Large intestine (tissue), 12 donors: ENCODE results near the gene MKRN2. TPM values are rescaled to one million over a fixed set of nuclear protein-coding genes. Genes with fewer than 3 reads are reported as not detected.

Source experiments
- DNase-seq, 2 donors: peaks; one replicate each; pipeline versions ENCODE4 v3.0.0 to v3.0.0-alpha.2; 2013
- H3K27ac ChIP-seq: one replicate; pipeline ENCODE4 v1.5.1; 2013; ENCODE audit warnings: low read length
- H3K27me3 ChIP-seq: 2 replicates; pipeline ENCODE4 v1.6.1; 2013; ENCODE audit warnings: low read length; ENCODE audit not compliant: control insufficient read depth, insufficient read depth
- H3K36me3 ChIP-seq: 2 replicates; pipeline ENCODE4 v1.6.1; 2013; ENCODE audit warnings: low read length; ENCODE audit not compliant: control insufficient read depth, insufficient read depth
- H3K4me1 ChIP-seq: one replicate; pipeline ENCODE4 v1.6.1; 2013; ENCODE audit warnings: low read length; ENCODE audit not compliant: control insufficient read depth, insufficient read depth
- H3K4me3 ChIP-seq: one replicate; pipeline ENCODE4 v1.5.1; 2013; ENCODE audit warnings: low read length
- H3K9me3 ChIP-seq: one replicate; pipeline ENCODE4 v1.6.1; 2013; ENCODE audit warnings: mild to moderate bottlenecking, low read depth, low read length, moderate library complexity; ENCODE audit not compliant: control insufficient read depth
- WGBS: methylation state at CpG from one replicate; pipeline ENCODE4 v1.1.5; 2013; ENCODE audit warnings: low lambda C conversion rate; ENCODE audit not compliant: insufficient coverage; 5-methylcytosine and 5-hydroxymethylcytosine counted together
- long read RNA-seq, 11 donors: transcript quantifications; one replicate each; lab custom pipeline, GENCODE V29; 2026
- polyA plus RNA-seq: library from polyadenylated mRNA; unstranded; fragments of 120-200 nt; gene quantifications from one replicate; pipeline ENCODE4 v1.2.1, GENCODE V29; 2013

MKRN2 gene, protein sequence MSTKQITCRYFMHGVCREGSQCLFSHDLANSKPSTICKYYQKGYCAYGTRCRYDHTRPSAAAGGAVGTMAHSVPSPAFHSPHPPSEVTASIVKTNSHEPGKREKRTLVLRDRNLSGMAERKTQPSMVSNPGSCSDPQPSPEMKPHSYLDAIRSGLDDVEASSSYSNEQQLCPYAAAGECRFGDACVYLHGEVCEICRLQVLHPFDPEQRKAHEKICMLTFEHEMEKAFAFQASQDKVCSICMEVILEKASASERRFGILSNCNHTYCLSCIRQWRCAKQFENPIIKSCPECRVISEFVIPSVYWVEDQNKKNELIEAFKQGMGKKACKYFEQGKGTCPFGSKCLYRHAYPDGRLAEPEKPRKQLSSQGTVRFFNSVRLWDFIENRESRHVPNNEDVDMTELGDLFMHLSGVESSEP
- 32.9 TPM for polyA plus RNA-seq
- long read RNA-seq, donor 1, partial matches to known transcripts = 42 of 46 reads
- long read RNA-seq, donor 1, other reads (novel, unspliced or antisense) = 0 of 46 reads
- long read RNA-seq, donor 2, transcript MKRN2-201 (8 exons, 2,848 nt) = major isoform, 6 of 33 reads
- long read RNA-seq, donor 2, partial matches to known transcripts = 17 of 33 reads
- long read RNA-seq, donor 2, other reads (novel, unspliced or antisense) = 10 of 33 reads
- long read RNA-seq, donor 3 = 0 reads
- long read RNA-seq, donor 4, partial matches to known transcripts = 0 of 1 reads
- long read RNA-seq, donor 4, other reads (novel, unspliced or antisense) = 0 of 1 reads
- long read RNA-seq, donor 5, partial matches to known transcripts = 42 of 44 reads
- long read RNA-seq, donor 5, other reads (novel, unspliced or antisense) = 0 of 44 reads
- long read RNA-seq, donor 6, partial matches to known transcripts = 109 of 118 reads
- long read RNA-seq, donor 6, other reads (novel, unspliced or antisense) = 5 of 118 reads
- long read RNA-seq, donor 7, transcript MKRN2-201 (8 exons, 2,848 nt) = major isoform, 6 of 18 reads
- long read RNA-seq, donor 7, partial matches to known transcripts = 11 of 18 reads
- long read RNA-seq, donor 7, other reads (novel, unspliced or antisense) = 0 of 18 reads
- long read RNA-seq, donor 8, transcript MKRN2-201 (8 exons, 2,848 nt) = major isoform, 8 of 14 reads
- long read RNA-seq, donor 8, partial matches to known transcripts = 5 of 14 reads
- long read RNA-seq, donor 8, other reads (novel, unspliced or antisense) = 0 of 14 reads
- long read RNA-seq, donor 9, transcript MKRN2-201 (8 exons, 2,848 nt) = major isoform, 7 of 29 reads
- long read RNA-seq, donor 9, partial matches to known transcripts = 14 of 29 reads
- long read RNA-seq, donor 9, other reads (novel, unspliced or antisense) = 8 of 29 reads
- long read RNA-seq, donor 10, transcript MKRN2-201 (8 exons, 2,848 nt) = major isoform, 14 of 87 reads
- long read RNA-seq, donor 10, partial matches to known transcripts = 73 of 87 reads
- long read RNA-seq, donor 10, other reads (novel, unspliced or antisense) = 0 of 87 reads
- long read RNA-seq, donor 11, partial matches to known transcripts = 0 of 3 reads
- long read RNA-seq, donor 11, other reads (novel, unspliced or antisense) = 0 of 3 reads

DNA sequence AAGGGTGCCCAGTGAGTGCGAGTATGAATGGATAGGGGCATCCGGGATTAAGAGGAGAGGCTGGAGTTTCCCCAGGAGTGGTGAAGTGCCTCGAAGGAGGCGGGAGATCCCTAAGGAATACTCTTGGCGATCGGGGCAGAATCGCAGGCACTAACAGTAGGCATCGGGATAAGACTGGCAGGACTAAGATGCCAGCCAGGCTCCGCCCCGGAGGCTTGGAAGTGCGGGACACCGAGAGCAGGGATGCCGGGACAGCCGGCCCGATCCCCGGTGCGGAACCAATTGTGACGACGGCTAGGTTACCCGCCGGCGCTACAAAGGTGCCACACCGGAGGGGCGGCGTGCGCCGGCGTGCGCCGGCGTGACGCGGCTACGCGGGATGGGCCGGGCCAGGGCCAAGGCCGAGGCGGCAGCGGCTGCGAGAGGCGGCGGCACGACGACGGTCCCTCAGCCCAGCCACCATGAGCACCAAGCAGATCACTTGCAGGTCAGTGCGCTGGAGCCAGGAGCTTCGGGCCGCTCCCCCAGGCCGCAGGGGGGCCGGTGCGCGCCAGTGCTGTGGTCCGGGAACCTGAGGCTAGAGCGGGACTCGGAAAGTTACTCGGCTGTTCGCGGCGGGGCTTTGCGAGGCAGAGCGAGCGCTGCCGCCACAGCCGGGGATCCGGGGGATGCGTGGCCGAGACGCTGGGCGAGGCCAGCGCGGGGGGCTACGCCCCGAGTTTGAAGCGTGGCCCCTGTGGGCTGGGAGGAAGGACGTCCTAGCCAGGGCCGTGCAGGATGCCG lies at the start of gene MKRN2:
MKRN2 (plus strand) TSS at position 398 of the 783 bp plus-strand sequence; CDS start at position 462, 64 bp downstream.
- no peaks in the 10 kb centered on the region for H3K9me3 ChIP-seq
- H3K4me3 ChIP-seq = peak within 1 kb of the TSS; percentile 74
- peak; percentile 84 to 94 for DNase-seq
- no peaks in the 10 kb centered on the region for H3K36me3 ChIP-seq
- H3K27me3 ChIP-seq = peaks cover 8% of the 10 kb centered on the region
- peak within 1 kb of the TSS; percentile 96 for H3K27ac ChIP-seq
- WGBS = 0% methylated on average over 2 of the region's 77 CpGs
- peaks cover 3% of the 10 kb centered on the region for H3K4me1 ChIP-seq

DNA sequence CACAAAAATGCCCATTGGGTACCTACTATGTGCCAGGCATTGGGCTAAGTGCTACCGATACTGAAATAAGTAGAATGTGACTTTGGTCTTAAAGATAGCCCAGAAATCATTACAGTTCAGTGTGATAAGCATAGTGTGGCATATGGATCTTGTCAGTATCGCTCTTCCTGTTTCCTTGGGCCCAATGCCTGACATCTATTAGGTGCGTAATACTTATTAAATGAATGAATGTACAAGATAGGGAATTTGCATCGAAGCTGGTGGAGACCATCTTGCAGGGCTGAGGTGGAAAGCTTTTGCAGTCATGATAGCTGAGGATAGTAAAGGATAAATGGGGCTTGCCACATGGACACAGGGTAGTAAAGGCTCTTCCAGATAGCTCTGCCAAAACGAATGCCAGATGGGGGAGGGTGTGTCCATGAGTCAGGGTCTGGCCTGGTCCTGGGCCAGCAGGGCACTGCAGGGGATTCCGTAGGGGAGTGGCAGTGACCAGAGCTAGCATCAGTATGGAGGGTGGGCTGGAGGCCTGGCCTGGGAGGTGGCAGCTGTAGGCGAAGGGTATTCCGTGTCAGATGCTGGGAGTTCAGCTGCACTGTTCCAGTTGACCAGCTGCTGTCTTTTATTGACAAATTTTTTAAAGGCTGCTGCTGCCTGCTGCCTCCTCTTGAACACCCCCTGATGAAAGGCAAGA lies 49.2 kb upstream of the MKRN2 start:
- Histone ChIP-seq H3K27ac (no peak overlapping the region), H3K4me1 (no peaks in the 10 kb centered on the region), H3K36me3 (peaks cover 37% of the 10 kb centered on the region), H3K4me3 (no peak overlapping the region), H3K27me3 (no peaks in the 10 kb centered on the region), H3K9me3 (no peaks in the 10 kb centered on the region)
- 100% methylated on average over 1 of the region's 8 CpGs for WGBS
- no peak for DNase-seq

DNA sequence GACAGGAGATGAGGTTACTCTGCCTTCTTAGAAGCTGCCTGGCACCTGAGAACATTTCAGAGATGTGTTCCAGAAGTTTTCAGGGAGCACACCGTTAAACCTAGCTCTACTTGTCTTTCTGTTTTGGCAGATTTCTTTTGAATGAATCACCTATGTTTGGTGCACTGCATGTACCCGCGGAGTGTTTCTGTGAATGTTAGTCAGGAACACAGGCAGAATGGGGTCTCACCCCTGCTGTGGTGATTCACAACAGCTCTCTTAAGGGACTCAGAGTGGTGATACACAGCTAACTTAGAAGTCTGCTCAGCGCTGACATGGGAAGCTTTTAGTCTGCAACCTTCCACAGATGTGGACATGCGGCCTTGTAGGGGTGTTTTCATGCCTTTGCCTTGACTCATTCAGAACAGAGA lies 48.6 kb upstream of the MKRN2 start:
- H3K27me3 ChIP-seq = no peaks in the 10 kb centered on the region
- no CpG with 5 or more reads among the region's 5 CpGs for whole genome bisulfite sequencing
- H3K4me1 ChIP-seq = no peaks in the 10 kb centered on the region
- H3K4me3 ChIP-seq = no peak overlapping the region
- no peak for DNase-seq
- no peaks in the 10 kb centered on the region for H3K9me3 ChIP-seq
- no peak overlapping the region for H3K27ac ChIP-seq
- H3K36me3 ChIP-seq = peaks cover 35% of the 10 kb centered on the region

DNA sequence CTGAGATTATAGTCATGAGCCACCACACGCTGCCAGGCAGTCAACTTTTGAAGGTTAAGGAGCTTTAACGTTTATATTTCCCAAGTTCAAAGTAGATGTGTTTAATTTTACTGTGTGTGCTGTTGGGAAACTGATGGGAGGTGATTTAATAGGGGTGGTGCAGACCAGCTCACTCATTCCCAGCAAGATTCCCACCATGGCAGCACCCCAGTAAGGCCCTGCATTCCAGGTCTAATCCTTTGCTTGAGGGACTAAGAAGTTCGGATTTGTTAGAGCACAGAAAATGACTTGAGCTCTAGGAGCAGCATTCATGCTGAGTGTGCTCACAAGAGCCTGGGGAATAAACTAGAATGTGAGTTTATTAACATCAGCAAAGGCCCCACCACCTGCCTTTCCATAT lies 47.4 kb upstream of the MKRN2 start:
- no CpG with 5 or more reads among the region's 3 CpGs for WGBS

DNA sequence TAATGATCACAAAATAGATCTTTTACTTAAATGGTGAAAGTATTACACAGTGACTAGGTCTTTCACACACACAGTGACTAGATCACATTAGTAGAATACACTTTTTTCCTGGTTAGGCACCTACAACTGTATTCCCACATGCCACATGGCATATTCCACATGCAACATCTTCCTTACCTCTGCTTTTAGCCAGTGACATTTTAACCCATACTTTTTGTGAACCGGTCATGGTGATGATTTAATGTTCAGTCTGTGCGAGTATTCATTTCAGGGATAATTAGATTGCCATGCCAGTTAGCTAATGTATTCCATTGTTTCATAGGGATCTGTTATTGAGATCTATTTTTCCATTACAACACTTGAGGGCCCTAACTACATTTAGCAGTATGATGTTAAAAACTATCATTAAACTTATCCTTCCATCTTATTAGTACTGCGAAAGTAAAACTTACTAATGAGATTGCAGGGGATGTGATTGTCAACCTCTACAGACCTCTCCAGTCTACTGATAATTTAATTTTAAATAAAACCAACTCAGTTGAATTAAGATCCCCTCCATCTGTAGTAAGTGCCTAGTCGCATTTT lies 44.3 kb upstream of the MKRN2 start:
- H3K9me3 ChIP-seq = no peaks in the 10 kb centered on the region
- H3K4me1 ChIP-seq = peaks cover 5% of the 10 kb centered on the region
- H3K4me3 ChIP-seq = no peak overlapping the region
- no peak overlapping the region for H3K27ac ChIP-seq
- H3K36me3 ChIP-seq = peaks cover 14% of the 10 kb centered on the region
- DNase-seq = no peak
- H3K27me3 ChIP-seq = no peaks in the 10 kb centered on the region
- WGBS = no CpG with 5 or more reads among the region's 4 CpGs

More for the DNA sequence above, 47.4 kb upstream of the MKRN2 start:
- no peak for DNase-seq
- Histone ChIP-seq H3K4me3 (no peak overlapping the region), H3K9me3 (no peaks in the 10 kb centered on the region), H3K36me3 (peaks cover 23% of the 10 kb centered on the region), H3K27ac (no peak overlapping the region), H3K27me3 (no peaks in the 10 kb centered on the region), H3K4me1 (no peaks in the 10 kb centered on the region)

DNA sequence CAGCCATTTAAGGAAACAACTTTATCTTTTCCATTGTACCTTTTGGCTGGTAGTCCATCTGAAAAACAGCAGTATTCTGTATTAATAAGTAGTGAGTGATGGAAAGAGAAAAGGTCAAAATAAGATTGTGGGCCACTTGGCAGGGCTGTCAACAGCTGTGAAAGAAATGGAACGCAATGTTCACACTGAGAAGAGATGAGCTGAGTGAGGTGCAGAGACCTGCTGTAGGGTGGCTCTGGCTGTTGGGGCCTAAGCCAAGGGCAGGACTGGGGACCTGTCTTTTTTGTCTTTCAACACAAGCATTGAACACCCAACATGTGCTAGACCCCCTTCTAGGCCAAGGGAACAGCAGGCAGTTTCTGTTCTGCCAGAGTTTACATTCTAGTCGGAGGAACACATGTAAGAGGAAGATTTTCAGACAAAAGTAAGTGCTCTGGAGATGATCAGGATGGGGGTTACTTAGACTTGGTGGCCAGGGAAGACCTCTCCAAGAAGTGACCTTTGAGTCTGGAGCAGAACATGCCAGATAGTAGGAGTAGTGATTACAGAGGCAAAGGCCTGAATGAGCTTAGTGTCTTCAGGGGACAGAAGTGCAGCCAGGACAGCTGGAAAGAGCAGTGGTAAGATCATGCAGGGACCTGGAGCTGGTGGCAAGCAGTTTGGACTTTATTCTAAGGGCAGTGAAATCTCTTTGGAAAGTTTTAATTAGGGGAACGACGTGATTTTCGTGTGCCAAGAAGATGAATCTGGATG lies 43.0 kb upstream of the MKRN2 start:
- Histone ChIP-seq H3K4me3 (no peak overlapping the region), H3K9me3 (no peaks in the 10 kb centered on the region)

DNA sequence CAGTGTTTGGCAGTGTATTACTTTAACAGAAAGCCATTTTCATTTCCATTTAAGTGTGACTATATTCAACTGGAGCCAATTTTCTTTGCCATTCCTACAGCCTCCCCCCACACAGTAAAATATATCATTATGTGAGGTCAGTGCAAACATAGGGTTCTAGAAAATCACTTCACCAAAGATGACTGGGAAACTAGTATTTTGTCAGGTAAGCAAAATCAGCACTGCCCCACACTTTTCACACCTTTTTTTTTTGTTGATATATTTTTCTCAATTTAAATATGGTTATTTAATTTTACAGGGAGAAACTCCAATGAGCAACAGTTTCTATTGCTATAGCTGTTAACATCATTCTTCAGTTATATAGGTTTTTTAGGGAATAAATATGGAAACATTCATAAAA lies 41.3 kb upstream of the MKRN2 start:
- H3K4me3 ChIP-seq = no peak overlapping the region
- peaks cover 5% of the 10 kb centered on the region for H3K4me1 ChIP-seq
- H3K9me3 ChIP-seq = no peaks in the 10 kb centered on the region
- no peak for DNase-seq
- peaks cover 12% of the 10 kb centered on the region for H3K36me3 ChIP-seq
- no peak overlapping the region for H3K27ac ChIP-seq
- no peaks in the 10 kb centered on the region for H3K27me3 ChIP-seq

More for the DNA sequence above, 43.0 kb upstream of the MKRN2 start:
- Histone ChIP-seq H3K27ac (no peak overlapping the region), H3K36me3 (peaks cover 9% of the 10 kb centered on the region), H3K4me1 (peaks cover 5% of the 10 kb centered on the region), H3K27me3 (no peaks in the 10 kb centered on the region)
- no CpG with 5 or more reads among the region's 5 CpGs for whole genome bisulfite sequencing
- no peak for DNase-seq

DNA sequence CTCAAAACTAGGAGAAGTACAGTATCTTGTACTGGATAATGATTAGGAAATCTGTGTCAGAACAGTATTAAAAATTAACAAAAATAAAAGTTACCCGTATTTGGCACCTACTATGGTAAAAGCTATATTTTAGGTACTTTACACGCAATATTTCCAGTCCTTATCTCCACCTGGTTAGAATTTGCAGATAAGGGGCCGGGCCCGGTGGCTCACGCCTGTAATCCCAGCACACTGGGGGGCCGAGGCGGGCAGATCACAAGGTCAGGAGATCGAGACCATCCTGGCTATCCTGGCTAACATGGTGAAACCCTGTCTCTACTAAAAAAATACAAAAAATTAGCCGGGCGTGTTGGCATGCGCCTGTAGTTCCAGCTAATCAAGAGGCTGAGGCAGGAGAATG lies 40.0 kb upstream of the MKRN2 start:
- H3K27me3 ChIP-seq = no peaks in the 10 kb centered on the region
- H3K36me3 ChIP-seq = peaks cover 20% of the 10 kb centered on the region
- WGBS = 60% methylated on average over 1 of the region's 11 CpGs
- H3K4me3 ChIP-seq = no peak overlapping the region
- H3K27ac ChIP-seq = no peak overlapping the region
- DNase-seq = no peak
- no peaks in the 10 kb centered on the region for H3K9me3 ChIP-seq
- H3K4me1 ChIP-seq = peaks cover 5% of the 10 kb centered on the region
